Osteoblast (primary cell): Measurements from ENCODE around the gene SLC26A6. TPM values are rescaled to one million over a fixed set of nuclear protein-coding genes. Genes with fewer than 3 reads are reported as not detected.

Experiments used
- DNase-seq: peaks from one replicate; pipeline ENCODE4 v3.0.0; 2011; ENCODE audit warnings: low spot score, mixed read lengths; ENCODE audit not compliant: insufficient read length; ENCODE audit errors: missing footprints
- H2AFZ ChIP-seq: 2 replicates; pipeline ENCODE4 v1.6.0; 2011; ENCODE audit warnings: mild to moderate bottlenecking, low read length
- H3K27ac ChIP-seq: 2 replicates; pipeline ENCODE4 v1.5.1; 2011; ENCODE audit warnings: mild to moderate bottlenecking, low read depth, low read length, moderate library complexity
- H3K27me3 ChIP-seq: 2 replicates; pipeline ENCODE4 v1.6.0; 2012; ENCODE audit warnings: mild to moderate bottlenecking, control low read depth, inconsistent platforms, low read length, moderate library complexity; ENCODE audit not compliant: insufficient read depth
- H3K36me3 ChIP-seq: 2 replicates; pipeline ENCODE4 v1.5.1; 2011; ENCODE audit warnings: mild to moderate bottlenecking, low read length, control low read depth, moderate library complexity; ENCODE audit not compliant: insufficient read depth
- H3K4me1 ChIP-seq: 2 replicates; pipeline ENCODE4 v1.5.1; 2011; ENCODE audit warnings: mild to moderate bottlenecking, low read length, control low read depth, moderate library complexity; ENCODE audit not compliant: insufficient read depth
- H3K4me2 ChIP-seq: 2 replicates; pipeline ENCODE4 v1.6.0; 2011; ENCODE audit warnings: mild to moderate bottlenecking, low read length; ENCODE audit not compliant: insufficient read depth
- H3K4me3 ChIP-seq: fragments of 200-600 bp; sonication (generic); 3 replicates; pipeline ENCODE4 v1.5.1; 2012; ENCODE audit warnings: mild to moderate bottlenecking, low read length, inconsistent platforms; ENCODE audit not compliant: insufficient read depth
- H3K79me2 ChIP-seq: 2 replicates; pipeline ENCODE4 v1.6.0; 2012; ENCODE audit warnings: mild to moderate bottlenecking, low read length, control low read depth, inconsistent platforms; ENCODE audit not compliant: insufficient read depth
- H3K9me3 ChIP-seq: 2 replicates; pipeline ENCODE4 v1.5.1; 2011; ENCODE audit warnings: low read depth, low read length, control low read depth
- H4K20me1 ChIP-seq: 2 replicates; pipeline ENCODE4 v1.6.0; 2012; ENCODE audit warnings: mild to moderate bottlenecking, low read length, control low read depth; ENCODE audit not compliant: insufficient read depth
- total RNA-seq: library from RNA; depleted of rRNA; stranded (reverse); fragments of >200 nt; gene quantifications from 2 replicates; pipeline ENCODE4 v1.2.3, GENCODE V29; 2012
- TF ChIP-seq, protein P1 (sequence below): IDR thresholded peaks from 2 replicates; pipeline ENCODE4 v1.5.1; 2011; ENCODE audit warnings: mild to moderate bottlenecking, low read depth, low read length, moderate library complexity; ENCODE audit errors: extremely low read depth

Gene SLC26A6
- total RNA-seq, 1 donor = 30.8 TPM

DNA sequence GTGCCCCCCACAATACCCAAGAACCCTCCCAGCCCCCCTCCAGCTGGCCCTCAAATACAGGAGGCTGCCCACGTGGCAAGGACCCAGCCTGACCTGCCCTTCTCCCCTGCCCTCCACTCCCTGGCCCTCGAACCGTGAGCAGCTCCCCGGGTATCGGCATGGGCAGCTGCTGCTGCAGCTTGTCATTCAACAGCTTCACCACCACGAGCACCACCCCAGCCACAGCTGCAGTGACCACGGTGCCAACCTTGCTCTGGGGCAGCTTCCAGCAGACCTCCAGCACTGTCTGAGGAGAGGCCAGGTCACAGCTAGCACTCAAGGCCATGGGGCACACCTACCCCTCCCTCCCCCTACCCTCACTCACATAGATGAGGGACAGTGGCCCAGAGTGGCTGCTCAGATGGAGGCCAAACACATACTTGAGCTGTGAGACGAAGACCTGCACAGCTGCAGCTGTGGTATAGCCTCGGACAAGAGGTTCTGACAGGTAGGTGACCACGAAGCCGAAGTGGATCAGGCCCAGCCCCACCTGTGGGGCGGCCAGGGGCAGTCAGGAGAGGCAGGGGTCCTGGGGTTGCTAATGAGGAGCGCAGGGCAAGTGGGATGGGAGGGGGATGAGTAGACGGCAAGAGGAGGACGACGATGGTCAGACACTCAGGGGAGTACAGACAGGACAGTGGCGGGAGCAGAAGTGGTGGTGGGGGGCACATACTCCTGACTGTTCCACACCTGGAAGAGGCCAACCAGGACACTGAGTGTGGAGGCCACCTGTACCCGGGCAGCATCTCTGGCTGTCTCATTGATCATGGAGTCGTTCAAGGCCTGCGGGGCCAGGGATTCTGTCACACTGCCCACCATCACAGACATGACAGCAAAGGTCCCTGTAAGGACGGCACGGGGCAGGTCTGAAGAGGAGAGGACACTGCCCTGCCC, 3.5 kb downstream of the SLC26A6 start:
- Histone ChIP-seq H2AFZ (no peak overlapping the region), H3K79me2 (peaks cover 21% of the 10 kb centered on the region), H3K27ac (no peak overlapping the region), H3K36me3 (peaks cover 43% of the 10 kb centered on the region), H3K4me3 (no peak overlapping the region), H3K4me1 (peaks cover 16% of the 10 kb centered on the region), H3K4me2 (no peak overlapping the region), H3K9me3 (no peaks in the 10 kb centered on the region), H4K20me1 (peaks cover 19% of the 10 kb centered on the region), H3K27me3 (no peaks in the 10 kb centered on the region)
- peak; percentile 68 for DNase-seq
- TF ChIP-seq, protein P1, sequence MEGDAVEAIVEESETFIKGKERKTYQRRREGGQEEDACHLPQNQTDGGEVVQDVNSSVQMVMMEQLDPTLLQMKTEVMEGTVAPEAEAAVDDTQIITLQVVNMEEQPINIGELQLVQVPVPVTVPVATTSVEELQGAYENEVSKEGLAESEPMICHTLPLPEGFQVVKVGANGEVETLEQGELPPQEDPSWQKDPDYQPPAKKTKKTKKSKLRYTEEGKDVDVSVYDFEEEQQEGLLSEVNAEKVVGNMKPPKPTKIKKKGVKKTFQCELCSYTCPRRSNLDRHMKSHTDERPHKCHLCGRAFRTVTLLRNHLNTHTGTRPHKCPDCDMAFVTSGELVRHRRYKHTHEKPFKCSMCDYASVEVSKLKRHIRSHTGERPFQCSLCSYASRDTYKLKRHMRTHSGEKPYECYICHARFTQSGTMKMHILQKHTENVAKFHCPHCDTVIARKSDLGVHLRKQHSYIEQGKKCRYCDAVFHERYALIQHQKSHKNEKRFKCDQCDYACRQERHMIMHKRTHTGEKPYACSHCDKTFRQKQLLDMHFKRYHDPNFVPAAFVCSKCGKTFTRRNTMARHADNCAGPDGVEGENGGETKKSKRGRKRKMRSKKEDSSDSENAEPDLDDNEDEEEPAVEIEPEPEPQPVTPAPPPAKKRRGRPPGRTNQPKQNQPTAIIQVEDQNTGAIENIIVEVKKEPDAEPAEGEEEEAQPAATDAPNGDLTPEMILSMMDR = no peak

DNA sequence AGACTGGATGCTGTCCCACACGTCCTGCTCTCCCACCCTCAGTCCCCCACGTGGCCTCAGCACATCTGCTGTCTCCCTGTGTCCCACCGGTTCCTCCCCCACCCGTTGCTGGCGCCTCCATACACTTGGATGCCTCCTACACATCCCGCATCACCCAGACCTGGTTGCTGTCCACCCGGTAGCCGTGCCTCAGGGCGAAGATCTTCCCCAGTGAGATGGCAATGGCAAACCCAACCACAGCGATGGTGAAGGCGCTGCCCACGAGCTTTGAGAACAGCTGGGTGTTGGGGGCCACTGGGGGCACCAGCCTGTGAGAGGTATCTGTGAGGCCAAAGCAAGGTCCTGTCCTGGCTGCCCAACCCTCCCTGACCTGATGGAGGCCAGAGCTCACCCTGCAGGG, 4.4 kb downstream of the SLC26A6 start:
- H2AFZ ChIP-seq = no peak overlapping the region
- H3K36me3 ChIP-seq = peaks cover 53% of the 10 kb centered on the region
- H3K27me3 ChIP-seq = no peaks in the 10 kb centered on the region
- TF ChIP-seq, protein P1 = no peak
- H3K4me2 ChIP-seq = no peak overlapping the region
- no peak overlapping the region for H3K27ac ChIP-seq
- no peak overlapping the region for H3K4me3 ChIP-seq
- peak; percentile 37 for DNase-seq
- H3K9me3 ChIP-seq = no peaks in the 10 kb centered on the region
- peaks cover 11% of the 10 kb centered on the region for H3K4me1 ChIP-seq
- peaks cover 19% of the 10 kb centered on the region for H4K20me1 ChIP-seq
- H3K79me2 ChIP-seq = peaks cover 21% of the 10 kb centered on the region

DNA sequence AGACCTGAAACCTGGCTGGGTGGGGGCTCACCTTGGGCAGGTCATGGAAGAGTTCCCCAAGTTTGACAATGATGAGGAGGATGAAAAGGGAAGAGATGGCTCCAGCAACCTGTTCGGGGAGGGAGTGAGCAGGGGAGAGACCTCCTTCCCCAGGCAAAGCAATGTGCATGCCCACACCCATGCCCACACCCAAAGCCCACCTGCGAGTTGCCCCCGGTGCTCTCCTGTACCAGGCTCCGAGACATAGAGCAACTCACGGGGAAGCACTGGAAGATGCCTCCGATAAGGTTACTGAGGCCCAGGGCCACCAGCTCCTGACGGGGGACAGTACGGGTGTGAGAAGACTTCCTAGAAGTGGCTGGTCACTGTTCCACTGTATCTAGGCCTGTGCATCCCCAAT, 4.9 kb downstream of the SLC26A6 start:
- Histone ChIP-seq H3K27me3 (no peaks in the 10 kb centered on the region), H3K4me2 (no peak overlapping the region), H3K36me3 (peaks cover 57% of the 10 kb centered on the region), H4K20me1 (peaks cover 19% of the 10 kb centered on the region), H3K4me1 (peaks cover 7% of the 10 kb centered on the region), H3K27ac (no peak overlapping the region), H3K4me3 (no peak overlapping the region), H3K9me3 (no peaks in the 10 kb centered on the region), H3K79me2 (peaks cover 21% of the 10 kb centered on the region), H2AFZ (no peak overlapping the region)
- TF ChIP-seq, protein P1 = no peak
- peak; percentile 44 for DNase-seq

DNA sequence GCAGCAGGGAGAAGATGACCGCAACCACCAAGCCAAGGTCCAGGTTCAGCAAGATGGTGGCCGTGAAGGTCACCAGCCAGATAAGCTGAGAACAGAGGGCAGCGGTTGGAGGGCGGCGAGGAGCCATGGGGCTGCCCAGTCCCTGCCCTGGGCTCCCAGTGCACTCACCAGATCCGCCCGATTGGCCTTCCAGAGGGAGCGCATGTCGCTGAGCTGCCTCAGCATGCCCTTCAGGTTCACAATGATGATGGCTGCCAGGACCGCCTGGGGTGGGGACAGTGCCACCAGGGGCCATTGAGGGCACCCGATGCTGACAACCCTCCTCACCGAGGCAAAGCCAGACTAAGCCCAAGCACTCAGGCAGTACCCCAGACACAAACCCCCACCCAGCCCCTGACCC, 5.4 kb downstream of the SLC26A6 start:
- H3K9me3 ChIP-seq = no peaks in the 10 kb centered on the region
- DNase-seq = no peak
- H3K4me1 ChIP-seq = peaks cover 7% of the 10 kb centered on the region
- H3K27me3 ChIP-seq = no peaks in the 10 kb centered on the region
- peaks cover 62% of the 10 kb centered on the region for H3K36me3 ChIP-seq
- H3K4me2 ChIP-seq = no peak overlapping the region
- peaks cover 18% of the 10 kb centered on the region for H4K20me1 ChIP-seq
- peaks cover 18% of the 10 kb centered on the region for H3K79me2 ChIP-seq
- no peak overlapping the region for H3K27ac ChIP-seq
- H3K4me3 ChIP-seq = no peak overlapping the region
- TF ChIP-seq, protein P1 = no peak
- H2AFZ ChIP-seq = no peak overlapping the region
